ENCODE data around the gene PARP1. TPM values are rescaled to one million over a fixed set of nuclear protein-coding genes. Genes with fewer than 3 reads are reported as not detected.

The PARP1 gene
- total RNA-seq, 1 experiment from 2014 or later: 157 TPM

DNA sequence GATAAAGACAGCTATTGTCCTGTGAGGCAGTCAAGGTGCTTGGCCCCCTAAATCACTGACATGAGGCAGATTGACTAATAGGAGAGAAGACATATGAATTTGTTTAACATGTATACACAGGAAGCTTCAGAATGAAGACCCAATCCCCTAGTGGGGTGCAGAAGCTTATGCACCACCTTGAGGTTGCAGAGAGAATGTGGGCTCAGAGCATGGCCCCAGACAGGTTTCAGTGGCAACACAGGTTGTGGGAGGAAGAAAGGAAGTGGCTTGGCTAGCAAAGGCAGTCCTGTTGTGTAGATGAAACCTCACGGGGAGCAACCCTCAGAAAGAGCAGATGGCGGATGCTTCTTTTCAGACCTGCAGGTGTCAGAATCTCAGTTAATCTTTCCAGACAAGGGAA lies 37.0 kb upstream of the PARP1 start:
- H3K4me3 ChIP-seq: no peak overlapping the region
- POLR2A ChIA-PET (ENCODE audit: unreplicated experiment): no interaction called here
- BruUV-seq (replicated peaks): no TSS peak

DNA sequence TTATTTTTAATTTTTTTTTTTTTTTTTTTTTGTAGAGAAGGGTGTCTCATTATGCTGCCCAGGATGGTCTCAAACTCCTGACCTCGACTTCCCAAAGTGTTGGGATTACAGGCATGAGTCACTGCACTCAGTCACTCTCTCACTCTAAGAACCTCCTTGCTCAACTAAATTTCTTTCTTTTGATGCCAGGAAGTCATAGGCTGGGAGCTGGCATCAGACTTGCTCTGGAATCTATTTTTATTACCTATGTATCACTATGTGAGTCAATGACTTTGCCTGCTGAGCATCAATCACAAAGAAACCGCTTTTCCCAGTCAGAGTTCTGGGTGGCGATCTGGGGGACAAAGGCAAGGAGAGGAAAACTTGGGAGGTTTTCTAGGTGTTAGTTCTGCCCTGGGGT lies 35.5 kb upstream of the PARP1 start:
- intact Hi-C loops (cut with micrococcal nuclease; ENCODE audit: unreplicated experiment): no loop called here
- POLR2A ChIA-PET (ENCODE audit: unreplicated experiment): interaction anchor here (0.5 kb wide), 1 partner anchor 381 kb away, joined by 5 read pairs; the partner anchor contains the start of gene H3-3A
- Histone ChIP-seq H3K4me1 (replicated peaks; ENCODE audit: insufficient read depth) (no peaks in the 10 kb centered on the region), H3K4me3 (no peak overlapping the region), H3K27me3 (ENCODE audit: insufficient read depth, low read depth) (peaks cover 15% of the 10 kb centered on the region; the same call in 1 of the 2 replicates), H4K20me1 (ENCODE audit: insufficient read depth) (no peaks in the 10 kb centered on the region), H3K27ac (no peak overlapping the region), H3K4me2 (no peak overlapping the region), H3K36me3 (ENCODE audit: low read depth) (no peaks in the 10 kb centered on the region), H2AFZ (no peak overlapping the region), H3K9me3 (ENCODE audit: insufficient read depth, low read depth) (no peaks in the 10 kb centered on the region; the same call in 1 of the 2 replicates), H3K9me2 (ENCODE audit: insufficient read depth) (no peaks in the 10 kb centered on the region), H3F3A (ENCODE audit: insufficient read depth, low read depth) (no peaks in the 10 kb centered on the region), H3K79me2 (ENCODE audit: low read depth) (no peaks in the 10 kb centered on the region)
- CTCF ChIA-PET: no interaction called here
- no peak for TF ChIP-seq EZH2 (IDR thresholded peaks at IDR 0.05; ENCODE audit: low read depth)
- TF ChIP-seq, protein P1, sequence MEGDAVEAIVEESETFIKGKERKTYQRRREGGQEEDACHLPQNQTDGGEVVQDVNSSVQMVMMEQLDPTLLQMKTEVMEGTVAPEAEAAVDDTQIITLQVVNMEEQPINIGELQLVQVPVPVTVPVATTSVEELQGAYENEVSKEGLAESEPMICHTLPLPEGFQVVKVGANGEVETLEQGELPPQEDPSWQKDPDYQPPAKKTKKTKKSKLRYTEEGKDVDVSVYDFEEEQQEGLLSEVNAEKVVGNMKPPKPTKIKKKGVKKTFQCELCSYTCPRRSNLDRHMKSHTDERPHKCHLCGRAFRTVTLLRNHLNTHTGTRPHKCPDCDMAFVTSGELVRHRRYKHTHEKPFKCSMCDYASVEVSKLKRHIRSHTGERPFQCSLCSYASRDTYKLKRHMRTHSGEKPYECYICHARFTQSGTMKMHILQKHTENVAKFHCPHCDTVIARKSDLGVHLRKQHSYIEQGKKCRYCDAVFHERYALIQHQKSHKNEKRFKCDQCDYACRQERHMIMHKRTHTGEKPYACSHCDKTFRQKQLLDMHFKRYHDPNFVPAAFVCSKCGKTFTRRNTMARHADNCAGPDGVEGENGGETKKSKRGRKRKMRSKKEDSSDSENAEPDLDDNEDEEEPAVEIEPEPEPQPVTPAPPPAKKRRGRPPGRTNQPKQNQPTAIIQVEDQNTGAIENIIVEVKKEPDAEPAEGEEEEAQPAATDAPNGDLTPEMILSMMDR (conservative IDR thresholded peaks at IDR 0.05): no peak
- DNase-seq: peak in 1 of 2 experiments; percentile 62
- no TSS peak for BruUV-seq (replicated peaks)

More for the DNA sequence above, 37.0 kb upstream of the PARP1 start:
- DNase-seq: no peak
- TF ChIP-seq EZH2 (IDR thresholded peaks at IDR 0.05; ENCODE audit: low read depth): no peak
- TF ChIP-seq, protein P1 (conservative IDR thresholded peaks at IDR 0.05): no peak
- no peak overlapping the region for H2AFZ ChIP-seq
- CTCF ChIA-PET: no interaction called here
- no peaks in the 10 kb centered on the region for H4K20me1 ChIP-seq (ENCODE audit: insufficient read depth)
- intact Hi-C loops (cut with micrococcal nuclease; ENCODE audit: unreplicated experiment): no loop called here
- H3K27me3 ChIP-seq (ENCODE audit: insufficient read depth, low read depth): peaks cover 15% of the 10 kb centered on the region; the same call in 1 of the 2 replicates
- no peak overlapping the region for H3K27ac ChIP-seq
- H3F3A ChIP-seq (ENCODE audit: insufficient read depth, low read depth): no peaks in the 10 kb centered on the region
- no peaks in the 10 kb centered on the region for H3K4me1 ChIP-seq (replicated peaks; ENCODE audit: insufficient read depth)
- no peaks in the 10 kb centered on the region for H3K9me2 ChIP-seq (ENCODE audit: insufficient read depth)
- H3K36me3 ChIP-seq (ENCODE audit: low read depth): no peaks in the 10 kb centered on the region
- no peak overlapping the region for H3K4me2 ChIP-seq
- H3K9me3 ChIP-seq (ENCODE audit: insufficient read depth, low read depth): no peaks in the 10 kb centered on the region
- H3K79me2 ChIP-seq (ENCODE audit: low read depth): no peaks in the 10 kb centered on the region

DNA sequence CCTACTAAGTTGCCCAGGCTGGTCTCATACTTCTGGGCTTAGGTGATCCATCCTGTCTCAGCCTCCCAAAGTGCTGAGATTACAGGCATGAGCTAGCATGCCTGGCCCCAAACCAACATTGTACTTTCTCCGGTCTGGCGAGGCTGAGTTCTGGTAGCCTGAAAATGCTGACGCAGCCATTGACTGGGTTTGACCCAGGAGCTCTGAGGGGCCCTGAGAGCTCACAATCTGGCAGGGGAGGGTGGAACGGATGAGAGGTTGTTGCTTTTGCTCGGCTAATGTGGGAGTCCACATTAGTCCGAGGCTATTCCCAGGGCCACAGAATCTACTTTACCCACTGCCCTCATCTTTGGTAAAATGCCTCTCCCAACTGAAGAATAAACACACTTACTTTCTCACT lies 35.1 kb upstream of the PARP1 start:
- no peaks in the 10 kb centered on the region for H3K36me3 ChIP-seq (ENCODE audit: low read depth)
- H3F3A ChIP-seq (ENCODE audit: insufficient read depth, low read depth): no peaks in the 10 kb centered on the region
- no peak for DNase-seq
- no peak overlapping the region for H3K27ac ChIP-seq
- no peak overlapping the region for H2AFZ ChIP-seq
- no peaks in the 10 kb centered on the region; the same call in 1 of the 2 replicates for H3K9me3 ChIP-seq (ENCODE audit: insufficient read depth, low read depth)
- H3K9me2 ChIP-seq (ENCODE audit: insufficient read depth): no peaks in the 10 kb centered on the region
- no peak overlapping the region for H3K4me2 ChIP-seq
- H3K27me3 ChIP-seq (ENCODE audit: insufficient read depth, low read depth): peaks cover 15% of the 10 kb centered on the region; the same call in 1 of the 2 replicates
- no peak for TF ChIP-seq EZH2 (IDR thresholded peaks at IDR 0.05; ENCODE audit: low read depth)
- TF ChIP-seq, protein P1 (conservative IDR thresholded peaks at IDR 0.05): no peak
- H3K4me3 ChIP-seq: no peak overlapping the region
- POLR2A ChIA-PET (ENCODE audit: unreplicated experiment): interaction anchor here (0.5 kb wide), 1 partner anchor 380 kb away, joined by 5 read pairs; the partner anchor contains the start of gene H3-3A
- intact Hi-C loops (cut with micrococcal nuclease; ENCODE audit: unreplicated experiment): no loop called here
- no TSS peak for BruUV-seq (replicated peaks)
- no peaks in the 10 kb centered on the region for H3K4me1 ChIP-seq (replicated peaks; ENCODE audit: insufficient read depth)
- CTCF ChIA-PET: no interaction called here
- no peaks in the 10 kb centered on the region for H4K20me1 ChIP-seq (ENCODE audit: insufficient read depth)
- no peaks in the 10 kb centered on the region for H3K79me2 ChIP-seq (ENCODE audit: low read depth)

Measured in PC-9 (cell line).